GM13977 (cell line): Measurements from ENCODE around the gene PDSS1.
"Not testable (repeated sequence)": the region's sequence is repeated elsewhere in the genome, so short reads cannot be mapped to it uniquely, and the experiment has no call there.

Experiments
- DNase-seq: peaks from one replicate; pipeline ENCODE4 v3.0.0; 2012; ENCODE audit warnings: low spot score
- CTCF ChIP-seq: IDR thresholded peaks from 2 replicates; pipeline ENCODE4 v1.5.1; 2012; ENCODE audit warnings: mild to moderate bottlenecking, control low read depth; ENCODE audit not compliant: insufficient read depth; ENCODE audit errors: extremely low read depth, missing control alignments
- in situ Hi-C: fragments of 300-500 bp; cut with MboI; formaldehyde crosslinking; loops from one replicate; pipeline ENCODE4 v1.12.0; 2022; ENCODE audit warnings: low sequenced_read_pairs, low pct_unique_long_range_greater_than_20kb, mixed read lengths, inconsistent platforms; ENCODE audit not compliant: unreplicated experiment

PDSS1 gene

DNA sequence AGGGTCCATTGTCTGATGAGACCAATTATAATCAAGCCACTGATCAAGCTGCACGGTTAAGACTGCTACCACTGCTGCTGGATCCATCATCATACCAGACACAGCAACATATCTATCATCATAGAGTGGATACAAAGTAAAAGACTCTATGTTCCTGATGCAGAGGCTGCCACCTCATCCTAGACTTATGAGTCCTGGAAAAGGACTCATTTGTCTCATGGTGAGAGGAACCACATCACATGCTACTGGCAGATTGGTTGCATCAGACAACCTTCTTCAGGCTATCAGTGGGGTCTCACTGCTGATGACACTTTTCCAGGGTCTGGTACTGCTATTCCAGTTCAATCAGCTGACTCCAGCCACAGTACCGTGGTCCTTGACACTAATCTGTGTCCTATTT, 84.3 kb downstream of the PDSS1 start:
- in situ Hi-C loops: no loop called here
- no peak for DNase-seq
- TF ChIP-seq CTCF: no peak

- no peak for TF ChIP-seq CTCF
- in situ Hi-C loops: no loop called here
- no peak for DNase-seq
Measured at GRCh38 chr10:26787362-26787761, 89.9 kb downstream of the PDSS1 start.

DNA sequence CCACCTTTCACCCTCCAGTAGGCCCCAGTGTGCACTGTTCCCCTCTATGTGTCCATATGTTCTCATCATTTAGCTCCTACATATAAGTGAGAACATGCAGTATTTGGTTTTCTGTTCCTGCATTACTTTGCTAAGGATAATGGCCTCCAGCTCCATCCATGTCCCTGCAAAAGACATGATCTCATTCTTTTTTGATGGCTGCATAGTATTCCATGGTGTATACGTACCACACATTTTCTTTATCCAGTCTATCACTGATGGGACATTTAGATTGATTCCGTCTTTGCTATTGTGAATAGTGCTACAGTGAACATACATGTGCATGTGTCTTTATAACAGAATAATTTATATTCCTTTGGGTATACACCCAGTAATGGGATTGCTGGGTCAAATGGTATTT, 92.3 kb downstream of the PDSS1 start:
- DNase-seq, in situ Hi-C loops: not testable (repeated sequence)

GRCh38 chr10:26790221-26790995, 92.9 kb downstream of the PDSS1 start:
- DNase-seq: no peak
- in situ Hi-C loops: no loop called here
- no peak for TF ChIP-seq CTCF

DNA sequence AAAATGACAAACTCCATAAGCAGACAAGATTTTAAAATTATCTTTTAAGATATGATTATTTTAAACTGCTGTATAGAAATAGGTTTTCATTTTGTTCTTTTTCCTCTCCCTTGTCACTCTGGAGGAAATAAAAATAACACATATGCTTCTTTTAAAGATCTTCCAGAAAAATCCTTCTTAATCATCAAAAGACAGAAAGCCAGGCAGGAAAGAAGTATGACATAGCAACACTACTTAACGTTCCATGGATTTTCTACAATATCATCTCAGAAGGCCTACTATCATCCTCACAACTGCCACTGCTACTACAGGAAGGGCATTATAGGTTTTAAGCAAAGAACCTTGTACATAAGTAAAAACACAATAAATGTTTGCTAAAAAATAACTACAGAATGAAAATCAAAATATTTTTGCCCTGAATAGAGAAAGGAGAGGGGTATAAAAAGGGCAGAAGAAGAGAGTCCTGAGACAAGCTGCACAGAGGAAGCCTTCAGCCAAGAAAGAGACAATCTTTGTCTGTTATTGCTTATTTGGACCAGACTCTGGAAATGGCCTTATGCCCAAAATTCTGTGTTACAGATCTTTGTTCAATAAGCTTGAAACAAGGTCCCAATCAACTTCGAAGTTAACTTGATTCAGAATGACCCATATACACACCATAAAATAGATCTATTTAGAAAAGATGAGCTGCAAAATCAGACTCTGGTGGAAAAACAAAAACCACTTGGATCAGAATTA, 95.4 kb downstream of the PDSS1 start:
- TF ChIP-seq CTCF: no peak
- DNase-seq: no peak
- in situ Hi-C loops: no loop called here
